Naive thymus-derived CD4-positive, alpha-beta T cell (primary cell): Measurements from ENCODE around the gene SDSL. TPM values are rescaled to one million over a fixed set of nuclear protein-coding genes. Genes with fewer than 3 reads are reported as not detected.
A peak's percentile ranks its signal among the peaks of the same experiment; 100 is the strongest.

Source experiments
- ATAC-seq: fragments of 150-1000 bp; cut with Tn5 transposase; 2 replicates; pipeline ENCODE4 v1.10.0; 2021; ENCODE audit warnings: mild to moderate bottlenecking, moderate library complexity
- CTCF ChIA-PET: fragments of 350-600 bp; sonication (Branson Sonifier 250); formaldehyde crosslinking; loops from one replicate; lab custom pipeline; 2021; ENCODE audit warnings: antibody characterized with exemption; lab: Charles Lee
- POLR2A ChIA-PET: fragments of 350-600 bp; sonication (Branson Sonifier 250); formaldehyde crosslinking; loops from one replicate; lab custom pipeline; 2021; ENCODE audit warnings: antibody characterized with exemption, inconsistent platforms; lab: Charles Lee
- DNase-seq, 9 donors: peaks; one replicate each; pipeline versions ENCODE4 v3.0.0 to v3.0.0-alpha.2; 2020 to 2022; ENCODE audit warnings: mixed read lengths in 1 of 9
- H3K27ac ChIP-seq: one replicate; pipeline ENCODE4 v1.7.0; 2013; ENCODE audit warnings: mild to moderate bottlenecking, low read depth, low read length, moderate library complexity
- H3K27me3 ChIP-seq, 2 donors: one replicate each; pipeline ENCODE4 v1.7.0; 2013; ENCODE audit warnings: low read length in 2 of 2, mild to moderate bottlenecking in 2 of 2, moderate library complexity in 2 of 2; ENCODE audit not compliant: control insufficient read depth in 2 of 2, insufficient read depth in 2 of 2
- H3K36me3 ChIP-seq, 3 experiments: 1 replicate in 2 of 3; 2 replicates in 1 of 3; pipeline ENCODE4 v1.7.0; 2013; ENCODE audit warnings: low read length in 3 of 3, mild to moderate bottlenecking in 3 of 3, moderate library complexity in 1 of 3; ENCODE audit not compliant: insufficient read depth in 3 of 3, control insufficient read depth in 2 of 3
- H3K4me1 ChIP-seq, 2 donors: one replicate each; pipeline ENCODE4 v1.7.0; 2013; ENCODE audit warnings: low read length in 2 of 2, mild to moderate bottlenecking in 2 of 2, moderate library complexity in 1 of 2; ENCODE audit not compliant: control insufficient read depth in 2 of 2, insufficient read depth in 2 of 2
- H3K4me3 ChIP-seq: 2 replicates; pipeline ENCODE4 v1.7.0; 2013; ENCODE audit warnings: mild to moderate bottlenecking, low read length
- H3K9me3 ChIP-seq, 3 experiments: 1 replicate in 2 of 3; 2 replicates in 1 of 3; pipeline ENCODE4 v1.7.0; 2013; ENCODE audit warnings: low read length in 3 of 3; ENCODE audit not compliant: control insufficient read depth in 2 of 3
- H3K27ac Mint-ChIP-seq, 9 donors: one replicate each; pipeline ENCODE4 v1.8.0; 2020 to 2022; ENCODE audit warnings: mixed read lengths in 9 of 9, mild to moderate bottlenecking in 8 of 9, moderate library complexity in 5 of 9, inconsistent platforms in 2 of 9
- H3K27me3 Mint-ChIP-seq, 5 donors: one replicate each; pipeline ENCODE4 v1.8.0; 2021 to 2022; ENCODE audit warnings: mixed read lengths in 5 of 5, mild to moderate bottlenecking in 1 of 5
- H3K36me3 Mint-ChIP-seq, 5 donors: one replicate each; pipeline ENCODE4 v1.8.0; 2020 to 2022; ENCODE audit warnings: mixed read lengths in 5 of 5, mild to moderate bottlenecking in 3 of 5, inconsistent platforms in 1 of 5
- H3K4me1 Mint-ChIP-seq, 7 donors: one replicate each; pipeline ENCODE4 v1.8.0; 2020 to 2022; ENCODE audit warnings: mixed read lengths in 7 of 7, mild to moderate bottlenecking in 3 of 7, inconsistent platforms in 1 of 7
- H3K4me3 Mint-ChIP-seq, 10 donors: one replicate each; pipeline ENCODE4 v1.8.0; 2020 to 2022; ENCODE audit warnings: mild to moderate bottlenecking in 10 of 10, mixed read lengths in 10 of 10, moderate library complexity in 6 of 10, inconsistent platforms in 2 of 10
- H3K9me3 Mint-ChIP-seq, 11 donors: one replicate each; pipeline ENCODE4 v1.8.0; 2020 to 2022; ENCODE audit warnings: mixed read lengths in 11 of 11, mild to moderate bottlenecking in 4 of 11, inconsistent platforms in 1 of 11, moderate library complexity in 1 of 11
- intact Hi-C, 2 donors: fragments of 100-400 bp; cut with micrococcal nuclease; formaldehyde crosslinking; loops; one replicate each; pipeline ENCODE4 v1.15.1; 2023
- polyA plus RNA-seq, 2 donors: library from polyadenylated mRNA; unstranded; fragments of 300-500 nt; fragmentation: Illumina TruSeq; gene quantifications; one replicate each; pipeline ENCODE4 v1.2.3, GENCODE V29; 2021
- total RNA-seq, 6 experiments: library from RNA in 5 of 6; stranded (reverse) in 5 of 6; gene quantifications; 1 replicate in 5 of 6; 2 replicates in 1 of 6; pipeline ENCODE4 v1.2.3 and lab custom pipeline; 2021 to 2026

SDSL gene
- total and polyA plus RNA-seq, 7 experiments from 2014 or later = 0.46 to 2.5 (median 1.7) TPM; not detected in 3

DNA sequence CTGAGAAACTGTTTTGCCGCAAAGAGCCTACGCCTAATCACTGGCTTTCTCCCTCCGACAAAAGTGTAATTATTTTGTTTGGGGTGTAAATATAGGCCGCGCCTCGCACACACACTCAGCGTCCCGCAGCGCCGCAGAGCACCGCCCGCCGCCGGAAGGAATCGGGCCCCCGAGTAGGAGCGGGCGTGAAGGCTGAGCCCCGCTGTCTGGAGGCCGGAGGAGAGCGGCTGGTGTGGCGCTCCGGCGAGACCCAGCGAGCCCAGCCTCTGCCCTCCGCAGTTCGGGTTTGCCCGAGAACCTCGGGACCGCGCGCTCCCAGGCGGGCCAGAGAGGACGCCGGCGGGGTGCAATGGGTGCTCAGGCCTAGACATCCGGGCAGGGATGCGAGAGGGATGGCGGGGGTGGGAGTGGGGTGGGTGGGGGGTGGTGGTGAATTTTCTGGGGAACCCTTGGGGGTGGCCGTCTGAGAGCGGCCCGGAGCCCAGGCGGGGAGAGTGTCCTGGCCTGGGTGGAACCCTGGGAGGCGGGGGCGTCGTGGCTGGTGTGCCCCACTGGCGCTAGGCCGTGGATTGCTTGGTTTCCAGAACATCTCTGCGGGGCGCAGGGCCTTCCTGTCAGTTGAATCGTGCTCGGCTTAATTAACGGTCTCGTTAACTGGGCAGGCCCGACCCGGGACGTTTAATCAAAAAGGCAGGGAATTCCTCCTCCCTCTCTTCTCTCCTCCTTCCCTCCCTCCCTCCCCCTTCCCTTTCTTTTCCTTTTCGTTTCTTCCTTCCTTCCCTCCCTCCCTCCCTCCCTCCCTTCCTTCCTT lies 54.2 kb downstream of the SDSL start:
- Mint-ChIP-seq H3K27ac (no peak overlapping the region), H3K4me3 (peak overlapping the region in 1 of 10 donors; percentile 20), H3K27me3 (peaks cover 69 to 90% (median 83%) of the 10 kb centered on the region in 5 donors), H3K4me1 (peaks cover 12 to 28% (median 22%) of the 10 kb centered on the region in 7 donors), H3K36me3 (peaks cover 0 to 5% (median 2%) of the 10 kb centered on the region in 5 donors), H3K9me3 (peaks cover 2 to 26% (median 7%) of the 10 kb centered on the region in 11 donors)
- ChIA-PET CTCF (no interaction called here), POLR2A (no interaction called here)
- Histone ChIP-seq H3K27ac (no peak overlapping the region), H3K4me3 (no peak overlapping the region), H3K4me1 (no peaks in the 10 kb centered on the region), H3K36me3 (no peaks in the 10 kb centered on the region), H3K9me3 (no peaks in the 10 kb centered on the region), H3K27me3 (peaks cover 0 to 14% of the 10 kb centered on the region in 2 donors)
- intact Hi-C loops = no loop called here
- ATAC-seq (no peak), DNase-seq (no peak)

DNA sequence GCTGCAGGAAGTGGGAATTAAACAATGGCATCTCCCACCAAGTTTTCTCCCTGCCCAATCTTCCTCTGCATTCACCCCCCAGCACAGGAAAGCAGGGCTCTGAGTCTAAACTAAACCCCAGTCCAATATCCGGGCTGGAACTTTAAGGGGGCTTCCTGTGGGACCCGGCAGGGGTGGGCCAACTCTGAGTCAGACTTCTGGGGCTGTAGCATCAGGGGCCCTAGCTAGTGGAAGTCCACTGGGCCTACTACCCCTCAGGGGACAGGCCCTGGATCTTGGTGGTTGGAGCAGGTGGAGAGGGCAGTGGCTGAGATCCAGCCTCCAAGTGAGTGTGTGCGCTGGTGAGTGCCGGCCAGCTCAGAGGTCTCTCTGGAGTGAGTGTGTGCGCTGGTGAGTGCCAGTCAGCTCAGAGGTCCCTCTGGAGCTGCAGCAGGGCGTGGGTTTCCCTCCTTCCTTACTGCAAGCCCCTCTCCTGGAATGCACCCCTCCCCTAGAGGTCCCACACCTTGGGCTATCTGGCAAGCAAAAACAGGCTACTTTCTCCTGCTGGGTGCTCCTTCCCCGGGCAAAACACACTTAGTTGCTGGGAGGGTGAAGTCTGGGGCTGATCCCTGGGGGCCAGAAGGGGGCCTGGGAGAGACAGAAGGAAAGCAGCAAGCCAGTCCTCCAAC lies 55.1 kb downstream of the SDSL start:
- Mint-ChIP-seq H3K27me3 (peaks cover 73 to 90% (median 86%) of the 10 kb centered on the region in 5 donors), H3K27ac (no peak overlapping the region), H3K4me1 (peaks cover 10 to 28% (median 22%) of the 10 kb centered on the region in 7 donors), H3K9me3 (peaks cover 3 to 27% (median 8%) of the 10 kb centered on the region in 11 donors), H3K36me3 (peaks cover 0 to 5% (median 2%) of the 10 kb centered on the region in 5 donors), H3K4me3 (no peak overlapping the region)
- Histone ChIP-seq H3K9me3 (no peaks in the 10 kb centered on the region), H3K4me3 (no peak overlapping the region), H3K27ac (no peak overlapping the region), H3K4me1 (no peaks in the 10 kb centered on the region), H3K27me3 (peaks cover 0 to 14% of the 10 kb centered on the region in 2 donors), H3K36me3 (no peaks in the 10 kb centered on the region)
- POLR2A ChIA-PET = no interaction called here
- ATAC-seq (no peak), DNase-seq (no peak)
- intact Hi-C loops = no loop called here
- CTCF ChIA-PET = no interaction called here

DNA sequence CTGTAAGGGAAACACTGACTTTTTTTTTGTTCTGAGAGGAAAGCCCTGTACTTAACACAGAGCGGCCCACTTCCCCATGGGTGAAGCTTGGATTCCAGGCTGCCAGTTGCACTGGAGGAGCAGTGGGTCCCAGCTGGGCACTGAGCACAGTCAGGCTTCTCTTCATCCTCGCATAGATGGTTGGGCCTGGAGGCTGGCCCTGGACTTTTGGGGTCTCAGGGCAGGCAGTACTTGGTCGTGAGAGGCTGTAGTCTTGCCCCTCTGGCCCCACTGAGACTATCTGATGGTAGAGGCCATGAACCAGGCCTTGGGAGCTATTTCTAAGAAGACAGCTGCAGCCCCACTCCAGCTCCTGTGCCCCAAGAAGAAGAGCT lies 55.6 kb downstream of the SDSL start:
- DNase-seq (no peak), ATAC-seq (no peak)
- H3K4me3 Mint-ChIP-seq = no peak overlapping the region
- H3K9me3 Mint-ChIP-seq = peaks cover 3 to 32% (median 8%) of the 10 kb centered on the region in 11 donors
- Histone ChIP-seq H3K27me3 (peaks cover 0 to 14% of the 10 kb centered on the region in 2 donors), H3K4me3 (no peak overlapping the region), H3K36me3 (no peaks in the 10 kb centered on the region), H3K4me1 (no peaks in the 10 kb centered on the region), H3K9me3 (no peaks in the 10 kb centered on the region), H3K27ac (no peak overlapping the region)
- peaks cover 10 to 28% (median 22%) of the 10 kb centered on the region in 7 donors for H3K4me1 Mint-ChIP-seq
- intact Hi-C loops = no loop called here
- no peak overlapping the region for H3K27ac Mint-ChIP-seq
- ChIA-PET CTCF (no interaction called here), POLR2A (no interaction called here)
- peaks cover 0 to 8% (median 2%) of the 10 kb centered on the region in 5 donors for H3K36me3 Mint-ChIP-seq
- H3K27me3 Mint-ChIP-seq = peaks cover 75 to 90% (median 86%) of the 10 kb centered on the region in 5 donors

DNA sequence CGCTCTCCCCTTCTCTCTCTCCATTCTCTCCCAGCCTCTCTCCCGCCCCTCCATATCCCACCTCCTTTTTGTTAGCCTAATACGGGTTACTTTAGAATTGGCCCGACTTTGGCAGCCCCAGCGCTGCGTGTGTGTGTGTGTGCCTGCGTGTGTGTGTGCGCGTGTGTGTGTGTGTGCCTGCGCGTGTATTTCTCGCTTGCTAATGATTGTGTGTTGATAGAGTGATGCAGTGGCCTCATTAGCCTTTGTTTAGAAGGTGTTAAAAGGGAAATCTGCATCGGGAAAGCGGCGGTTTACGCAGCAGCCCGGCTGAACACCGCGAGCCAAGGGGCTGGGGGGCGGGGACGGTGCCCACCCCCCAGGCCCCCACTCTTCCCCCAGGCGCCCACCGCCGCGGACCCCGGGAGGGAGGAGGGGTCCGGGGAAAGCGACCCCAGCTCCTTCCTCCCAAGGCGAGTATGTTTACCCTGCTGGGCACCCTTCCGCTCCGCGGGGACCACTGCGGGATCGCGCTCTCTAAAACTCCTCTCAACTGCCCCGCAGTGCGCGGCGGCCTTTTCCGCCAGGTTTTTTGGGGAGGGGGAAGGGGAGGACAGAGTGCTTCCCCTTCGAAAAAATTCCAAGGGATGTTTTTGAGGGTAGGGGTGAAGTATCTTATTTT lies 56.3 kb downstream of the SDSL start:
- POLR2A ChIA-PET = no interaction called here
- peak overlapping the region in 1 of 9 donors; percentile 89 for H3K27ac Mint-ChIP-seq
- peaks cover 3 to 33% (median 10%) of the 10 kb centered on the region in 11 donors for H3K9me3 Mint-ChIP-seq
- peaks cover 0 to 9% (median 2%) of the 10 kb centered on the region in 5 donors for H3K36me3 Mint-ChIP-seq
- no peak overlapping the region for H3K4me3 ChIP-seq
- H3K9me3 ChIP-seq = no peaks in the 10 kb centered on the region
- DNase-seq (no peak), ATAC-seq (no peak)
- no peaks in the 10 kb centered on the region for H3K36me3 ChIP-seq
- H3K27ac ChIP-seq = no peak overlapping the region
- H3K4me3 Mint-ChIP-seq = peak overlapping the region in 1 of 10 donors; percentile 51
- peaks cover 75 to 90% (median 85%) of the 10 kb centered on the region in 5 donors for H3K27me3 Mint-ChIP-seq
- H3K4me1 ChIP-seq = no peaks in the 10 kb centered on the region
- CTCF ChIA-PET = no interaction called here
- intact Hi-C loops = no loop called here
- H3K27me3 ChIP-seq = peaks cover 0 to 14% of the 10 kb centered on the region in 2 donors
- peaks cover 10 to 26% (median 20%) of the 10 kb centered on the region in 7 donors for H3K4me1 Mint-ChIP-seq

DNA sequence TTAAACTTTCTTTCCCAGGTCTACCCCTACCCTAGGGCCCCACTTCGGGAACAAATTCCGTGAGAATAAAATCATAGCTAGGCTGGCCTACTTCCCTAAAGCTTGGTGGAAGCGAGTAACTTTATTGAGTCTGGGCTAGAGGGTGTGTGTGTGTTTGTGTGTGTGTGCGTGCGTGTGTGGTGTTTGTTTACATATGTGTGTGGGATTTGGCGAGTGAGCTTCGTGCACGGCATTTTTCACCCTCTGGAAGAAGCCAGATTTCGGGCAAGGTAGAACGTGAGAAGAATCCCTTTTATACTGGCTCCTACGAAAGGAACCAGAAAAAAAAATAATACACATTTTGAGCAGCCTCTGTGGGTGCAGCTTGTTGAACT lies 57.0 kb downstream of the SDSL start:
- H3K4me1 ChIP-seq = no peaks in the 10 kb centered on the region
- peaks cover 0 to 9% (median 2%) of the 10 kb centered on the region in 5 donors for H3K36me3 Mint-ChIP-seq
- peak overlapping the region in 1 of 9 donors; percentile 89 for H3K27ac Mint-ChIP-seq
- H3K9me3 ChIP-seq = no peaks in the 10 kb centered on the region
- H3K36me3 ChIP-seq = no peaks in the 10 kb centered on the region
- H3K4me1 Mint-ChIP-seq = peaks cover 9 to 23% (median 18%) of the 10 kb centered on the region in 7 donors
- peaks cover 0 to 14% of the 10 kb centered on the region in 2 donors for H3K27me3 ChIP-seq
- intact Hi-C loops = no loop called here
- ChIA-PET POLR2A (no interaction called here), CTCF (no interaction called here)
- no peak overlapping the region for H3K27ac ChIP-seq
- peak overlapping the region in 4 of 10 donors; percentile 22 to 51 (median 34) for H3K4me3 Mint-ChIP-seq
- ATAC-seq = no peak
- H3K27me3 Mint-ChIP-seq = peaks cover 77 to 91% (median 85%) of the 10 kb centered on the region in 5 donors
- H3K4me3 ChIP-seq = no peak overlapping the region
- DNase-seq = no peak
- peaks cover 3 to 33% (median 11%) of the 10 kb centered on the region in 11 donors for H3K9me3 Mint-ChIP-seq

DNA sequence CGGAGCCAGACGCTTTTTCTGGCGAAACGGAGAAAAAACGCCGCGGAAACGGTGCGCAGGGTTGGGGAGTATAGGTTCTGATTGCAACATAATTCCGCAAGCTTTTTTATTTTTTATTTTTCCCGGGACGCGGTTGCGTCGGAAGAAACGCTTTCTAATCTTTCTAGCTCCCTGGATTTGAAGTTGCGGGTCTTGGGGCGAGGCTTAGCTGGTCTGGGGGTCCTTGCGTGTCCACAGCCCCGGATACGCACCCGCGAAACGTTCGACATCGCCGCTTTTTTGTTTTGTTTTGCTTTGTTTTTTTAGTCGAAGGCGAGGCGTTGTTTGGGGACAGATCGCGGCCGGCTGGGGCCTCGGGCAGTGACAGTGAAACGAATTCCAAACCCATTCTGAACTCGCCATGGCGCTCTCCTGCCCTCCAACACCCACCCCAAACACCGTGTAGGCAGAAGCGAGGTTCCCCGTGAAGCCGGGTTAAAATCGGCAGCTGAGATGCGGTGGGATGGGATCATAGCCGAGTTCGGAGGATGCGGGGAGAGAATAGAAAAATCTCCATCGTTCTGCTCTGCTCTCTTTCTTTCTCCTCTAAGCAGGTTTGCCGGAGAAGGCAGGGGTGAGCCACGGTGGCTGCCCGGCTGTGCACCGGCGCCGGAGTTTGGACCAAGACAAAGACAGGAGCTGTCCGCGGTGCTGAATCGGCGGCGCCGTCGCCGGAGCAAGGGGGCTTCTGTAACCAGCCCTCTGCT lies 57.6 kb downstream of the SDSL start:
- Histone ChIP-seq H3K4me3 (no peak overlapping the region), H3K9me3 (no peaks in the 10 kb centered on the region), H3K4me1 (no peaks in the 10 kb centered on the region), H3K27ac (no peak overlapping the region), H3K36me3 (no peaks in the 10 kb centered on the region), H3K27me3 (peaks cover 0 to 14% of the 10 kb centered on the region in 2 donors)
- Mint-ChIP-seq H3K27ac (peak overlapping the region in 2 of 9 donors; percentile 43 to 89), H3K4me3 (peak overlapping the region in 7 of 10 donors; percentile 16 to 51 (median 25)), H3K36me3 (peaks cover 0 to 9% (median 2%) of the 10 kb centered on the region in 5 donors), H3K4me1 (peaks cover 5 to 17% (median 12%) of the 10 kb centered on the region in 7 donors), H3K27me3 (peaks cover 74 to 89% (median 82%) of the 10 kb centered on the region in 5 donors), H3K9me3 (peaks cover 3 to 33% (median 11%) of the 10 kb centered on the region in 11 donors)
- ATAC-seq (no peak), DNase-seq (peak in 7 of 9 donors; percentile 16 to 58 (median 34))
- intact Hi-C loops = loop anchor here in 1 of 2 donors (2.0 kb wide), 1 partner anchor 15 kb away; no protein-coding TSS in a partner anchor
- POLR2A ChIA-PET = no interaction called here
- CTCF ChIA-PET = no interaction called here
